A549 (cell line): Measurements from ENCODE around the gene RIN2.

Source experiments
- HOXA7 ChIP-seq: fragments of 250-450 bp; sonication (Bioruptor Pico); IDR thresholded peaks from 2 replicates; pipeline ENCODE4 v1.5.0; 2020; ENCODE audit warnings: mild to moderate bottlenecking, moderate library complexity
- MYC ChIP-seq: IDR thresholded peaks from 2 replicates; pipeline ENCODE4 v1.6.1; 2012; ENCODE audit warnings: mild to moderate bottlenecking, inconsistent platforms, low read length, improper control_type of control experiment, borderline replicate concordance
- POLR2A ChIP-seq: IDR thresholded peaks from 2 replicates; pipeline ENCODE4 v1.6.1; 2012; ENCODE audit warnings: mild to moderate bottlenecking, low read length
- RCOR1 ChIP-seq: fragments of 150-350 bp; IDR thresholded peaks from 2 replicates; pipeline ENCODE4 v1.6.1; 2014; ENCODE audit warnings: antibody characterized with exemption, low read length, low read depth
- RFX5 ChIP-seq: fragments of 450-650 bp; IDR thresholded peaks from 2 replicates; pipeline ENCODE4 v1.7.1; 2014; ENCODE audit warnings: antibody characterized with exemption, mild to moderate bottlenecking, moderate library complexity
- TF ChIP-seq, protein P1 (sequence below): fragments of >200 bp; sonication (Bioruptor Twin); formaldehyde crosslinking; IDR thresholded peaks from 3 replicates; pipeline ENCODE4 v1.5.1; 2016
- TF ChIP-seq, protein P2 (sequence below): IDR thresholded peaks from 2 replicates; pipeline ENCODE4 v1.6.1; 2012
- TF ChIP-seq, protein P3 (sequence below): fragments of 250-450 bp; sonication (Bioruptor Pico); IDR thresholded peaks from 2 replicates; pipeline ENCODE4 v1.5.0; 2021; ENCODE audit warnings: mild to moderate bottlenecking, moderate library complexity, borderline replicate concordance
- TF ChIP-seq, protein P4 (sequence below): fragments of >200 bp; sonication (Bioruptor Twin); formaldehyde crosslinking; IDR thresholded peaks from 3 replicates; pipeline ENCODE4 v1.6.1; 2016

DNA sequence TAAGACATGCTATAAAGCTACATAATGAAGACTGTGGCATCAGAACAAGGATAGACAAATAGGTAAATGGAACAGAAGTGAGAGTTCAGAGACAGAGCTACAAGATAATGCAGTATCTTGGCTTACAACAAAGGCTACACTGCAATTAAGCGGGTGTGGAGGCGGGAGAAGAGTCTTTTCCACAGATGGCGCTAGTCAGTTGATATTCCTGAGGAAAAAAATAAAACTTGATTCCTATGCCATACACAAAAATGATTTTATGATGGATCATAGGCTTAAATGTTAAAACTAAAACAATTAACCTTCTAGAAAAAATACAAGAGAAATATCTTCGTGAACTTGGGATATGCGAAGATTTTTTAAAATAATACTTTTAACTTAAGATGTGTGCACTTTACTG, 31.0 kb downstream of the RIN2 start:
- TF ChIP-seq, protein P1, sequence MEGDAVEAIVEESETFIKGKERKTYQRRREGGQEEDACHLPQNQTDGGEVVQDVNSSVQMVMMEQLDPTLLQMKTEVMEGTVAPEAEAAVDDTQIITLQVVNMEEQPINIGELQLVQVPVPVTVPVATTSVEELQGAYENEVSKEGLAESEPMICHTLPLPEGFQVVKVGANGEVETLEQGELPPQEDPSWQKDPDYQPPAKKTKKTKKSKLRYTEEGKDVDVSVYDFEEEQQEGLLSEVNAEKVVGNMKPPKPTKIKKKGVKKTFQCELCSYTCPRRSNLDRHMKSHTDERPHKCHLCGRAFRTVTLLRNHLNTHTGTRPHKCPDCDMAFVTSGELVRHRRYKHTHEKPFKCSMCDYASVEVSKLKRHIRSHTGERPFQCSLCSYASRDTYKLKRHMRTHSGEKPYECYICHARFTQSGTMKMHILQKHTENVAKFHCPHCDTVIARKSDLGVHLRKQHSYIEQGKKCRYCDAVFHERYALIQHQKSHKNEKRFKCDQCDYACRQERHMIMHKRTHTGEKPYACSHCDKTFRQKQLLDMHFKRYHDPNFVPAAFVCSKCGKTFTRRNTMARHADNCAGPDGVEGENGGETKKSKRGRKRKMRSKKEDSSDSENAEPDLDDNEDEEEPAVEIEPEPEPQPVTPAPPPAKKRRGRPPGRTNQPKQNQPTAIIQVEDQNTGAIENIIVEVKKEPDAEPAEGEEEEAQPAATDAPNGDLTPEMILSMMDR, result no peak; the same call in 2 of the 3 replicates
- TF ChIP-seq MYC (no peak), HOXA7 (no peak), RCOR1 (no peak), POLR2A (no peak), RFX5 (no peak)
- TF ChIP-seq, protein P2, sequence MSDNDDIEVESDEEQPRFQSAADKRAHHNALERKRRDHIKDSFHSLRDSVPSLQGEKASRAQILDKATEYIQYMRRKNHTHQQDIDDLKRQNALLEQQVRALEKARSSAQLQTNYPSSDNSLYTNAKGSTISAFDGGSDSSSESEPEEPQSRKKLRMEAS, result no peak
- TF ChIP-seq, protein P3, sequence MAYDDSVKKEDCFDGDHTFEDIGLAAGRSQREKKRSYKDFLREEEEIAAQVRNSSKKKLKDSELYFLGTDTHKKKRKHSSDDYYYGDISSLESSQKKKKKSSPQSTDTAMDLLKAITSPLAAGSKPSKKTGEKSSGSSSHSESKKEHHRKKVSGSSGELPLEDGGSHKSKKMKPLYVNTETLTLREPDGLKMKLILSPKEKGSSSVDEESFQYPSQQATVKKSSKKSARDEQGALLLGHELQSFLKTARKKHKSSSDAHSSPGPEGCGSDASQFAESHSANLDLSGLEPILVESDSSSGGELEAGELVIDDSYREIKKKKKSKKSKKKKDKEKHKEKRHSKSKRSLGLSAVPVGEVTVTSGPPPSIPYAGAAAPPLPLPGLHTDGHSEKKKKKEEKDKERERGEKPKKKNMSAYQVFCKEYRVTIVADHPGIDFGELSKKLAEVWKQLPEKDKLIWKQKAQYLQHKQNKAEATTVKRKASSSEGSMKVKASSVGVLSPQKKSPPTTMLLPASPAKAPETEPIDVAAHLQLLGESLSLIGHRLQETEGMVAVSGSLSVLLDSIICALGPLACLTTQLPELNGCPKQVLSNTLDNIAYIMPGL (CRISPR knock-in tag), result no peak
- TF ChIP-seq, protein P4, sequence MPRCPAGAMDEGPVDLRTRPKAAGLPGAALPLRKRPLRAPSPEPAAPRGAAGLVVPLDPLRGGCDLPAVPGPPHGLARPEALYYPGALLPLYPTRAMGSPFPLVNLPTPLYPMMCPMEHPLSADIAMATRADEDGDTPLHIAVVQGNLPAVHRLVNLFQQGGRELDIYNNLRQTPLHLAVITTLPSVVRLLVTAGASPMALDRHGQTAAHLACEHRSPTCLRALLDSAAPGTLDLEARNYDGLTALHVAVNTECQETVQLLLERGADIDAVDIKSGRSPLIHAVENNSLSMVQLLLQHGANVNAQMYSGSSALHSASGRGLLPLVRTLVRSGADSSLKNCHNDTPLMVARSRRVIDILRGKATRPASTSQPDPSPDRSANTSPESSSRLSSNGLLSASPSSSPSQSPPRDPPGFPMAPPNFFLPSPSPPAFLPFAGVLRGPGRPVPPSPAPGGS, result no peak
